ENCODE results near the gene SBF2. TPM values are rescaled to one million over a fixed set of nuclear protein-coding genes. Genes with fewer than 3 reads are reported as not detected.
"Not testable (repeated sequence)": the region's sequence is repeated elsewhere in the genome, so short reads cannot be mapped to it uniquely, and the experiment has no call there.

The SBF2 gene
- total and polyA plus RNA-seq, 8 donors: 25.7 to 62.6 (median 57.0) TPM

DNA sequence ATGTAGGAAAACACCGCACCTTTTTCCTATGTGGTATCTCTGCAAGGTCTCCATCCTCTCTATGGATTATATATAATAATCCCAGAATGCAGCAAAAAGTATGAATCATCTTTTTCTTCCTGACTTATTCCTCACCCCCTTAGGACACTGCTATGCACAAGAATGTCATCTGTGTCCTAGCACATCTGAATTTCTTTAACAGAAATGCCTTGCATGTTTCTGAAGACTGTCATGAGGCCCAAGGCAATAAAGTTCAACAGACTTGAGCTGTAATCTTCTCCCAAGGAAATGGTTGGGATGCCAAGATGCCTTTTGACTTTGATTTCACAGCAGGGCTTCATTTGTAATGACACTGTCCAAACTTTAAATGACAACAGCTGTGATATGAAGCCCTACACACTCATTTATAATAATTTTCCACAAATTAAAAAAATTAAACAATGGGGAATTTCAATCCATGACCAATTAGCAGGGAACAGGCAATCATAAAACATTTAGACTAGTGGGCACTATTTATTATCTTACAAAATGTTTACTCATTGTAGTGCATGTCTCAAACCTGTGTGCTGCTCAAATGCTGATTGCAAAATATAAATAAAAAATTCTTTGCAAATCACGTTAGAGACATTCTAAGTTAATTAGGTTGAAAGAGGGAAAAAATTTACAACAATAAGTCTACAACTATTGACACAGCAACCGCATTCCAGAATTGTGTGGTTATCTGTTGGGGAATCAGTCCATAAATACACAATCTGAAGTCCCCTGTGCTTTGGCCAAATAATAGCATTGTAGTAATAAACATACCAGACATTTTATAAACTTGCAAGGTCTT is 387.8 kb downstream of the SBF2 start:
- Histone ChIP-seq H3K27ac (no peak overlapping the region), H3K36me3 (no peaks in the 10 kb centered on the region), H3K4me3 (no peak overlapping the region), H3K27me3 (no peaks in the 10 kb centered on the region), H3K4me1 (no peaks in the 10 kb centered on the region), H3K9me3 (no peaks in the 10 kb centered on the region)
- DNase-seq: peak in 1 of 4 donors; percentile 4
- intact Hi-C loops (cut with DNase I): no loop called here
- TF ChIP-seq, protein P1, sequence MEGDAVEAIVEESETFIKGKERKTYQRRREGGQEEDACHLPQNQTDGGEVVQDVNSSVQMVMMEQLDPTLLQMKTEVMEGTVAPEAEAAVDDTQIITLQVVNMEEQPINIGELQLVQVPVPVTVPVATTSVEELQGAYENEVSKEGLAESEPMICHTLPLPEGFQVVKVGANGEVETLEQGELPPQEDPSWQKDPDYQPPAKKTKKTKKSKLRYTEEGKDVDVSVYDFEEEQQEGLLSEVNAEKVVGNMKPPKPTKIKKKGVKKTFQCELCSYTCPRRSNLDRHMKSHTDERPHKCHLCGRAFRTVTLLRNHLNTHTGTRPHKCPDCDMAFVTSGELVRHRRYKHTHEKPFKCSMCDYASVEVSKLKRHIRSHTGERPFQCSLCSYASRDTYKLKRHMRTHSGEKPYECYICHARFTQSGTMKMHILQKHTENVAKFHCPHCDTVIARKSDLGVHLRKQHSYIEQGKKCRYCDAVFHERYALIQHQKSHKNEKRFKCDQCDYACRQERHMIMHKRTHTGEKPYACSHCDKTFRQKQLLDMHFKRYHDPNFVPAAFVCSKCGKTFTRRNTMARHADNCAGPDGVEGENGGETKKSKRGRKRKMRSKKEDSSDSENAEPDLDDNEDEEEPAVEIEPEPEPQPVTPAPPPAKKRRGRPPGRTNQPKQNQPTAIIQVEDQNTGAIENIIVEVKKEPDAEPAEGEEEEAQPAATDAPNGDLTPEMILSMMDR (IDR thresholded peaks at IDR 0.05): no peak
- no peak for ATAC-seq

DNA sequence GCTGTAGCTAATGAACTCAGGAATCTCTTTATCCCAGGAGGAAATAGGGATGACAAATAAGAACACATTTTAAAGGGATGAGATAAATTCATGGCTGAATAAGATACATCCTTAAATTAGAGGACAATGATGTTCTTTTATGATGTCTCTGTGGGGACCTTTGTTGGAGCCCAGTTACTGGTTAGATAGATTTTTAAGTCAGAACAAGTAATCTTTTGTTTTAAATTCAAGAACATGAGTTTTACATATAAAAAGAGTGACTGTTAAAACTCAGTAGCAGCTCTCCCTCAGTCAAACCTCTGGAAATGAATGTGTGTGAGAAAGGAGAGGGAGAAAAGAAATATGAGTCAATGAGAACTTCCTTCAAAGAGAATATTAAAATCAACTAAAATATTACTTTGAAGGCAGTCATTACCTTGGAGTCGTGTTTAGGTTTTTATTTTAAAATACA is 388.5 kb downstream of the SBF2 start:
- no peak overlapping the region for H3K4me3 ChIP-seq
- peaks cover 0 to 3% of the 10 kb centered on the region in 2 donors for H3K4me1 ChIP-seq
- intact Hi-C loops (cut with DNase I): no loop called here
- no peaks in the 10 kb centered on the region for H3K36me3 ChIP-seq
- no peaks in the 10 kb centered on the region for H3K27me3 ChIP-seq
- ATAC-seq (no peak), DNase-seq (no peak)
- no peaks in the 10 kb centered on the region for H3K9me3 ChIP-seq
- no peak overlapping the region for H3K27ac ChIP-seq
- TF ChIP-seq, protein P1 (IDR thresholded peaks at IDR 0.05): no peak

DNA sequence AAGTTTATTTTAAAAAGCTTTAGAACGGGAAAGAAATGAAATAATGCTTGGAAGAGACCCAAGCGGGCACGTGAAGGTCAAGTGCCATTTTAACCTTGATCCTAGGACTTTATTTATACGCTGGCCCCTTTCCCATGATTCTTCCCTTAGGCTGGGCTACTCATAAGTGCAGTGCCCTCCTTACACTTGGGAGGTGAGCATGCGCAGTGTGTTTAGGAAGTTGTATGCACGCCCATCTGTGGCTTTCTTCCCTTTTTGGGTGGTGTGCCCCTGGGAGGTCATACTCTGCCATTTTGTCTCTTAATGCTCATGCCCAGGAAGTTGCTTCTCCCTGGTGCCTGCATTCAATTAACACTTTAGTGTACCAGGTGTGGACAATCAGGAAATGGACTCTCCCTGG is 390.4 kb downstream of the SBF2 start:
- DNase-seq: no peak
- intact Hi-C loops (cut with DNase I): no loop called here
- Histone ChIP-seq H3K4me1 (peaks cover 0 to 8% of the 10 kb centered on the region in 2 donors), H3K4me3 (no peak overlapping the region), H3K27ac (no peak overlapping the region), H3K9me3 (no peaks in the 10 kb centered on the region), H3K27me3 (no peaks in the 10 kb centered on the region), H3K36me3 (no peaks in the 10 kb centered on the region)
- no peak for ATAC-seq
- TF ChIP-seq, protein P1 (IDR thresholded peaks at IDR 0.05): no peak

DNA sequence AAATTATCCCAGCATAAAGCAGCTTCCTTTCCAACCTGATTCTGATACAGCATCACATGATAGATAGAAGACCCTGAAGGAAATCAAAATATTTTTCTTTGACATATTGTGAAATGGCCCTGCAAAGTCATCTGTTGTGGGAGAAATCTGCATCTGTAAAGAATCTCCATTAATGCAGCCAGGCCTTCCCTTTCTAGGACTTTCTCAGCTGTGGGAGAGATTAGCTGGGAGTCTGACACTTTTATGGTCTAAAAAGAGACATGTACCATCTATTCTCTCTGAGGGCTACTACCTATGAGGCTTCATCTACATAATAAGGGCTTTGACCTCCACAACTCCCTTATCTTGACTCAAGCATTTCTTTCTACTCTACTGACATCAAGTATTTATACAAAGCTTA is 392.1 kb downstream of the SBF2 start:
- Histone ChIP-seq H3K4me3 (no peak overlapping the region), H3K27me3 (no peaks in the 10 kb centered on the region), H3K27ac (no peak overlapping the region), H3K36me3 (no peaks in the 10 kb centered on the region), H3K4me1 (peaks cover 0 to 8% of the 10 kb centered on the region in 2 donors), H3K9me3 (no peaks in the 10 kb centered on the region)
- TF ChIP-seq, protein P1 (IDR thresholded peaks at IDR 0.05): no peak
- DNase-seq (no peak), ATAC-seq (no peak)
- intact Hi-C loops (cut with DNase I): no loop called here

DNA sequence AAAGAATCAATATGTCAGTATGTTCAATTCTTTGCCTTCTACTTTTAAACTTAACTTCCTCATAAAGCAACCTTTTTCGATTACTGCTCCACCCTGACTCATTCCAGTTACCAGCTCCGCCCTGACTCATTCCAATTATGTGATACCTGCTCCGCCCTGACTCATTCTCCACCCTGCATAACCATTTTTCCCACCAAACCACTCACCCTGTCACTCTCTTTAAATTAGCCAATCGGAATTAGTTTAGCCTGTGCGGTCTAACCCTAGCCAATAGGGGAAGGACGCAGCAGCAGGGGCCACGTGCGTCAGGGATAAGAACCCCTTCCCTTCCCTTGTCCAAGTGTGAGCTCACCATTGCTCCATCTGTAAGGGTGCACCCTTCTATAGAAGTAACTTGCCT is 393.8 kb downstream of the SBF2 start:
- H3K27me3 ChIP-seq; ATAC-seq; DNase-seq; H3K4me3 ChIP-seq; H3K9me3 ChIP-seq; H3K4me1 ChIP-seq; H3K27ac ChIP-seq; intact Hi-C loops (cut with DNase I); H3K36me3 ChIP-seq: not testable (repeated sequence)

All from left lung (tissue), 10 donors.